Gastroesophageal sphincter (tissue), 4 donors: ENCODE measurements around the gene RNF224. TPM values are rescaled to one million over a fixed set of nuclear protein-coding genes. Genes with fewer than 3 reads are reported as not detected.
A peak's percentile ranks its signal among the peaks of the same experiment; 100 is the strongest.

Source experiments
- ATAC-seq: fragments of 150-250 bp; one replicate; pipeline ENCODE4 v1.9.1; 2016; ENCODE audit warnings: mild to moderate bottlenecking, moderate library complexity
- H3K27ac ChIP-seq, 4 donors: fragments of 200-600 bp; sonication (generic) in 3 of 4; 1 replicate in 3 of 4; 2 replicates in 1 of 4; pipeline ENCODE4 v1.5.1; 2016 to 2019
- H3K27me3 ChIP-seq: fragments of 200-600 bp; sonication (generic); one replicate; pipeline ENCODE4 v1.5.1; 2019
- H3K36me3 ChIP-seq, 2 donors: fragments of 200-600 bp; sonication (generic); one replicate each; pipeline ENCODE4 v1.5.1; 2019; ENCODE audit warnings: control low read depth in 1 of 2
- H3K4me1 ChIP-seq, 3 donors: fragments of 200-600 bp; sonication (generic); 1 replicate in 2 of 3; 2 replicates in 1 of 3; pipeline ENCODE4 v1.5.1; 2016 to 2019; ENCODE audit warnings: control low read depth in 2 of 3
- H3K4me3 ChIP-seq, 2 donors: fragments of 200-600 bp; sonication (generic); one replicate each; pipeline ENCODE4 v1.5.1; 2019; ENCODE audit warnings: mild to moderate bottlenecking in 1 of 2, moderate library complexity in 1 of 2
- H3K9me3 ChIP-seq, 3 donors: fragments of 200-600 bp; sonication (generic); one replicate each; pipeline ENCODE4 v1.5.1; 2017 to 2019; ENCODE audit warnings: control low read depth in 2 of 3
- CTCF ChIP-seq, 4 experiments: fragments of 200-600 bp in 2 of 4; fragments of 450-650 bp in 2 of 4; sonication (generic) in 1 of 4; IDR thresholded peaks; one replicate each; pipeline ENCODE4 v1.5.1; 2017 to 2019; ENCODE audit warnings: antibody characterized with exemption in 4 of 4, mild to moderate bottlenecking in 2 of 4, moderate library complexity in 2 of 4
- EP300 ChIP-seq: sonication (generic); formaldehyde crosslinking; IDR thresholded peaks from one replicate; pipeline ENCODE4 v1.6.1; 2017; ENCODE audit warnings: antibody characterized with exemption, mild to moderate bottlenecking
- POLR2A ChIP-seq, 2 donors: fragments of 450-650 bp; IDR thresholded peaks; one replicate each; pipeline ENCODE4 v1.6.1; 2017; ENCODE audit warnings: antibody characterized with exemption in 2 of 2, mild to moderate bottlenecking in 2 of 2, moderate library complexity in 1 of 2
- POLR2AphosphoS5 ChIP-seq: sonication (generic); formaldehyde crosslinking; IDR thresholded peaks from one replicate; pipeline ENCODE4 v1.6.1; 2017; ENCODE audit warnings: antibody characterized with exemption
- WGBS, 2 donors: methylation state at CpG; one replicate each; pipeline ENCODE4 v1.1.5; 2018; ENCODE audit warnings: low coverage in 1 of 2; 5-methylcytosine and 5-hydroxymethylcytosine counted together
- total RNA-seq, 4 donors: library from RNA; depleted of rRNA; stranded (reverse); fragments of >200 nt; gene quantifications; one replicate each; pipeline ENCODE4 v1.1.0, GENCODE V29; 2016

RNF224 gene
- total RNA-seq, 4 donors from 2014 or later = 0.57 TPM; not detected in 3

GRCh38 chr9:137195525-137196220, 31.6 kb upstream of the RNF224 start:
- Histone ChIP-seq H3K27me3 (no peaks in the 10 kb centered on the region), H3K4me3 (no peak overlapping the region), H3K4me1 (peaks cover 0 to 73% (median 17%) of the 10 kb centered on the region in 3 donors), H3K9me3 (no peaks in the 10 kb centered on the region), H3K27ac (no peak overlapping the region), H3K36me3 (peaks cover 0 to 16% of the 10 kb centered on the region in 2 donors)
- no peak for TF ChIP-seq EP300
- TF ChIP-seq CTCF (IDR thresholded peaks at IDR 0.05) = no peak
- no peak for TF ChIP-seq POLR2AphosphoS5
- no peak for TF ChIP-seq POLR2A (IDR thresholded peaks at IDR 0.05)
- no peak for ATAC-seq
- 92% methylated on average over 2 of the region's 21 CpGs; no CpG with 5 or more reads in 1 of the 2 donors for WGBS, 2 donors

- H3K4me3 ChIP-seq = no peak overlapping the region
Measured at GRCh38 chr9:137198051-137198901, 29.0 kb upstream of the RNF224 start.

GRCh38 chr9:137198902-137199283, 28.4 kb upstream of the RNF224 start:
- H3K4me1 ChIP-seq = peaks cover 0 to 86% (median 32%) of the 10 kb centered on the region in 3 donors

More at GRCh38 chr9:137198051-137198901, 29.0 kb upstream of the RNF224 start:
- no peak for ATAC-seq
- WGBS, 2 donors = 100% methylated on average over 2 of the region's 19 CpGs; no CpG with 5 or more reads in 1 of the 2 donors
- H3K9me3 ChIP-seq = no peaks in the 10 kb centered on the region
- H3K27me3 ChIP-seq = no peaks in the 10 kb centered on the region
- peaks cover 0 to 82% (median 26%) of the 10 kb centered on the region in 3 donors for H3K4me1 ChIP-seq
- no peak for TF ChIP-seq CTCF (IDR thresholded peaks at IDR 0.05)
- no peak for TF ChIP-seq POLR2AphosphoS5
- TF ChIP-seq POLR2A (IDR thresholded peaks at IDR 0.05) = no peak
- TF ChIP-seq EP300 = no peak
- H3K36me3 ChIP-seq = no peaks in the 10 kb centered on the region
- no peak overlapping the region for H3K27ac ChIP-seq

GRCh38 chr9:137199411-137200121, 27.7 kb upstream of the RNF224 start:
- Histone ChIP-seq H3K27ac (peak overlapping the region in 2 of 4 donors; percentile 70 to 85), H3K36me3 (no peaks in the 10 kb centered on the region), H3K4me1 (peaks cover 0 to 86% (median 39%) of the 10 kb centered on the region in 3 donors), H3K9me3 (no peaks in the 10 kb centered on the region), H3K4me3 (peak overlapping the region; percentile 20 to 68), H3K27me3 (no peaks in the 10 kb centered on the region)
- ATAC-seq = no peak
- no CpG with 5 or more reads among the region's 51 CpGs for WGBS, 2 donors
- TF ChIP-seq POLR2A (IDR thresholded peaks at IDR 0.05) (no peak), EP300 (no peak), POLR2AphosphoS5 (no peak), CTCF (IDR thresholded peaks at IDR 0.05) (no peak)

More at GRCh38 chr9:137198902-137199283, 28.4 kb upstream of the RNF224 start:
- Histone ChIP-seq H3K36me3 (no peaks in the 10 kb centered on the region), H3K27ac (no peak overlapping the region), H3K4me3 (peak overlapping the region in 1 of 2 donors; percentile 68), H3K27me3 (no peaks in the 10 kb centered on the region), H3K9me3 (no peaks in the 10 kb centered on the region)
- TF ChIP-seq POLR2AphosphoS5 (no peak), CTCF (IDR thresholded peaks at IDR 0.05) (no peak), POLR2A (IDR thresholded peaks at IDR 0.05) (no peak), EP300 (no peak)
- ATAC-seq = no peak
- 73% methylated on average over 3 of the region's 11 CpGs; no CpG with 5 or more reads in 1 of the 2 donors for WGBS, 2 donors
